Small intestine (tissue), 7 donors: Measurements from ENCODE around the gene ARSI. TPM values are rescaled to one million over a fixed set of nuclear protein-coding genes. Genes with fewer than 3 reads are reported as not detected.

Source experiments
- DNase-seq, 2 donors: peaks; one replicate each; pipeline versions ENCODE4 v3.0.0 to v3.0.0-alpha.2; 2013
- FAIRE-seq: peaks from 2 replicates; lab custom pipeline; 2012; peaks lifted over from hg19 to GRCh38; lab: Jason Lieb, UNC
- H3K27ac ChIP-seq, 3 donors: one replicate each; pipeline ENCODE4 v1.5.1; 2013; ENCODE audit warnings: low read length in 2 of 3, mild to moderate bottlenecking in 2 of 3, control low read depth in 1 of 3, inconsistent platforms in 1 of 3, low read depth in 1 of 3, moderate library complexity in 1 of 3
- H3K27me3 ChIP-seq, 3 donors: one replicate each; pipeline ENCODE4 v1.6.1; 2013; ENCODE audit warnings: low read length in 3 of 3, inconsistent platforms in 1 of 3; ENCODE audit not compliant: control insufficient read depth in 3 of 3, insufficient read depth in 3 of 3
- H3K36me3 ChIP-seq, 3 donors: one replicate each; pipeline ENCODE4 v1.6.1; 2013; ENCODE audit warnings: low read length in 3 of 3, inconsistent platforms in 1 of 3, low read depth in 1 of 3, mild to moderate bottlenecking in 1 of 3, moderate library complexity in 1 of 3; ENCODE audit not compliant: control insufficient read depth in 3 of 3, insufficient read depth in 2 of 3
- H3K4me1 ChIP-seq, 3 donors: one replicate each; pipeline ENCODE4 v1.6.1; 2013; ENCODE audit warnings: low read length in 2 of 3, inconsistent platforms in 1 of 3, low read depth in 1 of 3, mild to moderate bottlenecking in 1 of 3, moderate library complexity in 1 of 3; ENCODE audit not compliant: control insufficient read depth in 3 of 3, insufficient read depth in 2 of 3
- H3K4me3 ChIP-seq, 3 donors: one replicate each; pipeline ENCODE4 v1.5.1; 2013; ENCODE audit warnings: low read length in 3 of 3, control low read depth in 1 of 3, inconsistent platforms in 1 of 3, low read depth in 1 of 3, mild to moderate bottlenecking in 1 of 3, moderate library complexity in 1 of 3
- H3K9me3 ChIP-seq, 2 donors: one replicate each; pipeline ENCODE4 v1.6.1; 2013; ENCODE audit warnings: low read depth in 1 of 2, low read length in 1 of 2; ENCODE audit not compliant: control insufficient read depth in 2 of 2, insufficient read depth in 1 of 2
- WGBS, 3 donors: extraction: QIAGEN DNeasy Blood & Tissue Kit; methylation state at CpG; one replicate each; pipeline ENCODE4 v1.1.7; 2013; 5-methylcytosine and 5-hydroxymethylcytosine counted together
- polyA plus RNA-seq, 4 donors: library from polyadenylated mRNA; stranded (reverse) in 3 of 4; unstranded in 1 of 4; fragments of 200-250 nt in 3 of 4; fragments of 120-200 nt in 1 of 4; gene quantifications; one replicate each; pipeline versions ENCODE4 v1.2.1 to v1.2.3, GENCODE V29; 2013
- donor health status: healthy with polysubstance abuse.
- donor health status: control.
- donor health status: control.
- donor health status: Bipolar disorder and iron deficiency.
- donor health status: healthy.

The ARSI gene
- polyA plus RNA-seq, 4 donors: 0.40 to 1.4 TPM; not detected in 2

GRCh38 chr5:150317048-150318003, 14.6 kb upstream of the ARSI start:
- 83 to 89% (median 83%) methylated on average over 11 of the region's 11 CpGs for WGBS, 3 donors
- H3K4me1 ChIP-seq: no peaks in the 10 kb centered on the region
- no peak overlapping the region for H3K4me3 ChIP-seq
- DNase-seq (no peak), FAIRE-seq (no peak)
- no peaks in the 10 kb centered on the region for H3K36me3 ChIP-seq
- H3K27ac ChIP-seq: peak overlapping the region in 1 of 3 donors; percentile 45
- no peaks in the 10 kb centered on the region for H3K9me3 ChIP-seq
- H3K27me3 ChIP-seq: no peaks in the 10 kb centered on the region

- Histone ChIP-seq H3K36me3 (no peaks in the 10 kb centered on the region), H3K4me1 (no peaks in the 10 kb centered on the region), H3K9me3 (no peaks in the 10 kb centered on the region), H3K27ac (no peak overlapping the region), H3K27me3 (peaks cover 0 to 4% (median 0%) of the 10 kb centered on the region in 3 donors), H3K4me3 (no peak overlapping the region)
- FAIRE-seq (no peak), DNase-seq (no peak)
- 86 to 94% (median 86%) methylated on average over 3 of the region's 3 CpGs for WGBS, 3 donors
Observed at GRCh38 chr5:150316320-150316719, 13.6 kb upstream of the ARSI start.

- H3K27ac ChIP-seq: no peak overlapping the region
- no peaks in the 10 kb centered on the region for H3K4me1 ChIP-seq
- 87 to 91% (median 91%) methylated on average over 4 of the region's 4 CpGs for WGBS, 3 donors
- no peak for DNase-seq
- FAIRE-seq: no peak
- H3K36me3 ChIP-seq: no peaks in the 10 kb centered on the region
- H3K9me3 ChIP-seq: no peaks in the 10 kb centered on the region
- peaks cover 0 to 9% (median 0%) of the 10 kb centered on the region in 3 donors for H3K27me3 ChIP-seq
- H3K4me3 ChIP-seq: no peak overlapping the region
Observed at GRCh38 chr5:150315245-150315644, 12.5 kb upstream of the ARSI start.

- WGBS, 3 donors: 62 to 74% (median 69%) methylated on average over 6 of the region's 6 CpGs
- Histone ChIP-seq H3K27me3 (peaks cover 0 to 14% (median 0%) of the 10 kb centered on the region in 3 donors), H3K4me1 (no peaks in the 10 kb centered on the region)
Observed at GRCh38 chr5:150313921-150314716, 11.4 kb upstream of the ARSI start.

GRCh38 chr5:150313501-150313900, 10.8 kb upstream of the ARSI start:
- H3K4me1 ChIP-seq: no peaks in the 10 kb centered on the region
- no peaks in the 10 kb centered on the region for H3K9me3 ChIP-seq
- peaks cover 0 to 14% (median 0%) of the 10 kb centered on the region in 3 donors for H3K27me3 ChIP-seq
- no peak overlapping the region for H3K27ac ChIP-seq
- H3K36me3 ChIP-seq: no peaks in the 10 kb centered on the region
- H3K4me3 ChIP-seq: no peak overlapping the region
- WGBS, 3 donors: 81 to 90% (median 89%) methylated on average over 6 of the region's 6 CpGs
- FAIRE-seq: no peak
- DNase-seq: no peak

More at GRCh38 chr5:150313921-150314716, 11.4 kb upstream of the ARSI start:
- Histone ChIP-seq H3K9me3 (no peaks in the 10 kb centered on the region), H3K36me3 (no peaks in the 10 kb centered on the region), H3K27ac (no peak overlapping the region), H3K4me3 (no peak overlapping the region)
- FAIRE-seq (no peak), DNase-seq (no peak)

- H3K4me1 ChIP-seq: no peaks in the 10 kb centered on the region
- 89 to 94% (median 90%) methylated on average over 6 of the region's 6 CpGs for whole genome bisulfite sequencing, 3 donors
- H3K36me3 ChIP-seq: no peaks in the 10 kb centered on the region
- peaks cover 0 to 16% (median 0%) of the 10 kb centered on the region in 3 donors for H3K27me3 ChIP-seq
- no peaks in the 10 kb centered on the region for H3K9me3 ChIP-seq
- H3K27ac ChIP-seq: no peak overlapping the region
- H3K4me3 ChIP-seq: no peak overlapping the region
- DNase-seq (no peak), FAIRE-seq (no peak)
Observed at GRCh38 chr5:150312518-150312917, 9.8 kb upstream of the ARSI start.

- 72 to 78% (median 78%) methylated on average over 7 of the region's 7 CpGs for WGBS, 3 donors
- Histone ChIP-seq H3K9me3 (no peaks in the 10 kb centered on the region), H3K27ac (no peak overlapping the region), H3K4me1 (no peaks in the 10 kb centered on the region), H3K36me3 (no peaks in the 10 kb centered on the region), H3K27me3 (peaks cover 0 to 16% (median 0%) of the 10 kb centered on the region in 3 donors), H3K4me3 (no peak overlapping the region)
- DNase-seq (no peak), FAIRE-seq (no peak)
Observed at GRCh38 chr5:150311015-150311692, 8.4 kb upstream of the ARSI start.

- H3K9me3 ChIP-seq: no peaks in the 10 kb centered on the region
- H3K4me1 ChIP-seq: peaks cover 0 to 2% (median 0%) of the 10 kb centered on the region in 3 donors
- FAIRE-seq (no peak), DNase-seq (no peak)
- 60 to 80% (median 78%) methylated on average over 5 of the region's 5 CpGs for WGBS, 3 donors
- no peak overlapping the region for H3K27ac ChIP-seq
- peaks cover 0 to 16% (median 0%) of the 10 kb centered on the region in 3 donors for H3K27me3 ChIP-seq
- H3K36me3 ChIP-seq: no peaks in the 10 kb centered on the region
- H3K4me3 ChIP-seq: no peak overlapping the region
Observed at GRCh38 chr5:150310246-150310645, 7.5 kb upstream of the ARSI start.
